ENCODE data around the gene CASZ1. TPM values are rescaled to one million over a fixed set of nuclear protein-coding genes. Genes with fewer than 3 reads are reported as not detected.

The CASZ1 gene
- total RNA-seq, 1 donor: 0.09 TPM

DNA sequence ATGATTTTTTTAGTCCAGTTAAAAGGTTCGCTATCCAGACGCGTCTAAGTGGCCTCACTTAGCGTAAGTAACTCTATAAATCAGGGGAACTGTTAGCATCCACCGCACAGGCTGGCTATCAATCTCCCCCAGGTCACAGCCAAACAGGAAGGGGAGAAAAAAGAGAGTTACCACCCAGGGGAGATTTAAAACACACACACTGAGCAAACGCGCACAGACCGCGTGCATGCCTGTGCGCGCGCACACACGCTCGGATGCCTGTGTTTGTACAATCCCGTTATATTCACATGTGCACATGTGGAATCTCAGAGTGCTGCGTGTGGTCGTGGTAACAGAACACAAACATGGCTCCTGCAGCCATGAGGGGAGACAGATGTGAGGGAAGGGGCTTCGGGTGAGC lies 125.4 kb downstream of the CASZ1 start:
- H3K4me3 ChIP-seq (ENCODE audit: low read depth, low read length): no peak overlapping the region
- TF ChIP-seq, protein P1, sequence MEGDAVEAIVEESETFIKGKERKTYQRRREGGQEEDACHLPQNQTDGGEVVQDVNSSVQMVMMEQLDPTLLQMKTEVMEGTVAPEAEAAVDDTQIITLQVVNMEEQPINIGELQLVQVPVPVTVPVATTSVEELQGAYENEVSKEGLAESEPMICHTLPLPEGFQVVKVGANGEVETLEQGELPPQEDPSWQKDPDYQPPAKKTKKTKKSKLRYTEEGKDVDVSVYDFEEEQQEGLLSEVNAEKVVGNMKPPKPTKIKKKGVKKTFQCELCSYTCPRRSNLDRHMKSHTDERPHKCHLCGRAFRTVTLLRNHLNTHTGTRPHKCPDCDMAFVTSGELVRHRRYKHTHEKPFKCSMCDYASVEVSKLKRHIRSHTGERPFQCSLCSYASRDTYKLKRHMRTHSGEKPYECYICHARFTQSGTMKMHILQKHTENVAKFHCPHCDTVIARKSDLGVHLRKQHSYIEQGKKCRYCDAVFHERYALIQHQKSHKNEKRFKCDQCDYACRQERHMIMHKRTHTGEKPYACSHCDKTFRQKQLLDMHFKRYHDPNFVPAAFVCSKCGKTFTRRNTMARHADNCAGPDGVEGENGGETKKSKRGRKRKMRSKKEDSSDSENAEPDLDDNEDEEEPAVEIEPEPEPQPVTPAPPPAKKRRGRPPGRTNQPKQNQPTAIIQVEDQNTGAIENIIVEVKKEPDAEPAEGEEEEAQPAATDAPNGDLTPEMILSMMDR (IDR thresholded peaks at IDR 0.05; ENCODE audit: insufficient read depth, low read length): no peak
- no peak for DNase-seq (ENCODE audit: low read depth)

- H3K4me3 ChIP-seq (ENCODE audit: low read depth, low read length): no peak overlapping the region
- DNase-seq (ENCODE audit: low read depth): no peak
- TF ChIP-seq, protein P1 (IDR thresholded peaks at IDR 0.05; ENCODE audit: insufficient read depth, low read length): no peak
Observed at GRCh38 chr1:10670190-10670589, 126.3 kb downstream of the CASZ1 start.

DNA sequence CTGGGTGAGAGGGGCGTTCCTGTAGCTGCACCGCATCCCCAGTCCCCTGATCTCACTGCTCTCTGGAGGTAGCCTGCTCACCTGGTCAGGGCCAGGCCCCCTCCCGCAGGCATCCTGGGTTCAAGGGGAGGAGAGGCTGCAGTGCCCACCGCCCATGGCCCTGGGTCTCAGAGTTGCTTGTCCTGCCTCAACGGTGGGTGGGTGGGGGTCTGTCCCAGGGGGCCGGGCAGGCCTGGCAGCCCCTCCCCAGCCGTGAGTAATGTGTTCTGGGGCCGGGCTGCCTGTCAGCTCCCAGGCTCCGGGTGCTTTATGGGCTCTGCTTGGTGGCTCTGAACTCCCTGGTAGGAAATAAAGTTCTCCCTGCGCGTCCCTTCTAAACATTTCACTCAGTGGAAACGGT lies 126.9 kb downstream of the CASZ1 start:
- H3K4me3 ChIP-seq (ENCODE audit: low read depth, low read length): no peak overlapping the region
- DNase-seq (ENCODE audit: low read depth): no peak
- TF ChIP-seq, protein P1 (IDR thresholded peaks at IDR 0.05; ENCODE audit: insufficient read depth, low read length): no peak

- H3K4me3 ChIP-seq (ENCODE audit: low read depth, low read length): no peak overlapping the region
- DNase-seq (ENCODE audit: low read depth): no peak
- TF ChIP-seq, protein P1 (IDR thresholded peaks at IDR 0.05; ENCODE audit: insufficient read depth, low read length): no peak
Observed at GRCh38 chr1:10667861-10668761, 128.3 kb downstream of the CASZ1 start.

- TF ChIP-seq, protein P1 (IDR thresholded peaks at IDR 0.05; ENCODE audit: insufficient read depth, low read length): no peak
- DNase-seq (ENCODE audit: low read depth): no peak
- H3K4me3 ChIP-seq (ENCODE audit: low read depth, low read length): no peak overlapping the region
Observed at GRCh38 chr1:10665930-10666850, 130.3 kb downstream of the CASZ1 start.

GRCh38 chr1:10665226-10665625 lies 131.2 kb downstream of the CASZ1 start:
- DNase-seq (ENCODE audit: low read depth): no peak
- TF ChIP-seq, protein P1 (IDR thresholded peaks at IDR 0.05; ENCODE audit: insufficient read depth, low read length): no peak
- no peak overlapping the region for H3K4me3 ChIP-seq (ENCODE audit: low read depth, low read length)
